22Rv1 (cell line): ENCODE measurements around the gene PALD1.

Source experiments
- H3K27ac ChIP-seq: fragments of 450-650 bp; 2 replicates; pipeline ENCODE4 v1.5.1; 2017
- ZFX ChIP-seq: fragments of 450-650 bp; IDR thresholded peaks from 2 replicates; pipeline ENCODE4 v1.6.1; 2017; ENCODE audit warnings: antibody characterized with exemption, borderline replicate concordance
- TF ChIP-seq, protein P1 (sequence below): fragments of 450-650 bp; IDR thresholded peaks from 2 replicates; pipeline ENCODE4 v1.5.1; 2017; ENCODE audit warnings: mild to moderate bottlenecking

PALD1 gene

DNA sequence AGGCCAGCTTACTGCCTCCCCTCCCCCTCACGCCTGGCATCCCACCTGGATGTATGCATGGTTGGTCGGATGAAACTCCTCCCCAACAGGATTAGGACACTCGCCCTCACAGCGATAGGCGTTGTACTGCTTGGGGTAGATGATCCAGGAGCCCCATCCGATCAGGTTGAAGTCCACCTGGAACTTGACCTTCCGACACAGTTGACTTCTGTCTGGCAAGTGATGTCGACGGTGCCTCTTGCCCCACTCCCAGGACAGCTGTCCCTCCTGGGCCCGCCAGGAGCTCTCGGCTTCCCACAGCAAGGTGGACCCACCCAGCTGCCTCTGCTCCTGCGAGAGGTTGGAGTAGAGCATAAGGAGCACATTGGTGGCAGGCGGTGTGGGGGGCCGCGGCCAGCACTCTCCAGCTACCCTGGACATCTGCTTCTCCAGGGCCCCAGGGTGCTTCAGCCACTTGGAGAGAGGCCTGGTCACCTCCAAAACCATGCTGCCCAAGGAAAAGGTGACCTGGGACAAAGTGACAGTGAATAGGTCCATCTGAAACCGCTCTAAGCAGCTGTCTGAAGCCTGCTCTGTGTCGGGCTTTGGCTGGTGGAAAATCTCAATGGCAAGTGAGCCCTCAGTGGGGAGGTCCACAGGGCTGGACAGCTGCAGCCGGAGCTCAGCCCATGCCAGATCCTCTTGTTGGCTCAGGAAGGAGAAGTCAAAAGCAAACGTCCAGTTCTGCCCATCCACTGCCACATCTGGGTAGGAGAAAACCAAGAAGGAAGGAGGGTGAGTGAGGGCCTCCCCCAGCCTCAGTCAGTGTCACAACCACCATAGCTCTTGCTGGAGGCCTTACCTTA lies 43.1 kb upstream of the PALD1 start:
- TF ChIP-seq, protein P1, sequence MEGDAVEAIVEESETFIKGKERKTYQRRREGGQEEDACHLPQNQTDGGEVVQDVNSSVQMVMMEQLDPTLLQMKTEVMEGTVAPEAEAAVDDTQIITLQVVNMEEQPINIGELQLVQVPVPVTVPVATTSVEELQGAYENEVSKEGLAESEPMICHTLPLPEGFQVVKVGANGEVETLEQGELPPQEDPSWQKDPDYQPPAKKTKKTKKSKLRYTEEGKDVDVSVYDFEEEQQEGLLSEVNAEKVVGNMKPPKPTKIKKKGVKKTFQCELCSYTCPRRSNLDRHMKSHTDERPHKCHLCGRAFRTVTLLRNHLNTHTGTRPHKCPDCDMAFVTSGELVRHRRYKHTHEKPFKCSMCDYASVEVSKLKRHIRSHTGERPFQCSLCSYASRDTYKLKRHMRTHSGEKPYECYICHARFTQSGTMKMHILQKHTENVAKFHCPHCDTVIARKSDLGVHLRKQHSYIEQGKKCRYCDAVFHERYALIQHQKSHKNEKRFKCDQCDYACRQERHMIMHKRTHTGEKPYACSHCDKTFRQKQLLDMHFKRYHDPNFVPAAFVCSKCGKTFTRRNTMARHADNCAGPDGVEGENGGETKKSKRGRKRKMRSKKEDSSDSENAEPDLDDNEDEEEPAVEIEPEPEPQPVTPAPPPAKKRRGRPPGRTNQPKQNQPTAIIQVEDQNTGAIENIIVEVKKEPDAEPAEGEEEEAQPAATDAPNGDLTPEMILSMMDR = no peak
- no peak for TF ChIP-seq ZFX
- no peak overlapping the region for H3K27ac ChIP-seq

DNA sequence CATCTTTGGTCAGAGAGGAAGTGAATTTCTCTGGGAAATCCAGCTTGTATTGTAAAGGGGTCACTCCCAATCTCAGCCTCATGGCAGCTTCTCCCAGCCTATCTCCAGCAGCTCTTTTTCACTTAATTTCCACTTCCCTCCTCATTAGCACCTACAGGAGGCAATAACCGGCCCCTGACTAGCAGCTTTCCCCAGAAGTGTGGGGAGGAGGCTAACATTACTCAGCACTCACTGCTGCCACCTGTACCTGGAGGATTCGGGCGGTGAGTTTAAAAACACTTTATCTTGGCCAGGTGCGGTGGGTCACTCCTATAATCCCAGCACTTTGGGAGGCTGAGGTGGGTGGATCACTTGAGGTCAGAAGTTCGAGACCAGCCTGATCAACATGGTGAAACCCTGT lies 40.8 kb upstream of the PALD1 start:
- TF ChIP-seq ZFX = no peak
- TF ChIP-seq, protein P1 = no peak
- no peak overlapping the region for H3K27ac ChIP-seq

DNA sequence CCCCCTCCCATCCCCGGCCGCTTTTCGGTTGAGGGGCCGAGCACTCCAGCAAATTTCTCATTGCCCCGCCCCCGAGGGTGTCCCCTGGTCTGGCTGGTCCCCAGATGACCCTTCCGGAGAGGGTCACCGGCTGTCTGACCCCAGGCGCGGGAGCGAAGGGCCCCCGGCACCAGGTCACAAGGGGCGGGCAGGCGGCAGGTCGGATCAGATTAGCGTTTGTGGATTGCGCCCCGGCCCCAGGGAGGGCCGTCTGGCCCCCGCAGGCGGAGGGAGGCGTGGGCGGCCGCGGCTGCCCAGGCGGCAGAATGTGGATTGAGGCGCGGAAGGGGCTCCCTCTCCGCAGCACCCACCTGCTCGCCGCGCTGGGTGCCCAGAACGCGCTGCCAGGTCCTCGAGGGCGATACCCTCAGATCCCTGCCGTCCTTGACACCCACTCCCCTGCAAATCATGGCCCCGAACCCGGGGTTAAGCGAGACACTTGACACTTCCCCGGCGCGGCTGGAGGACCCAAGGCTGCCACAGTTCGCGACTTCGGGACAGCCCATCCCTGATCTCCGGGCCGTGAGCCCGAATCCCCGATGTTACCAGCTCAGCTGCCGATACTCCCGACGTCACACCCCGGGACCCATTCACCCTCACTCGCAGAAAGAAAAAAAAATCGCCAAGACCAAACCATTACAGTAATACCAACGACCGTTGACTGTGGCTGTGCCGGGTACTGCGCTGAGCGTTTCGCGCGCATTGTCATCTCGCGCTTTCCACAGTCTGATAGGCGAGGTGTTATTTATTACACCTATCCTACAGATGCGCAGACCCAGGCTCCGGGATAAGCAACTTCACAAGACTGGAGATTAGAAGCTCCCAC lies 38.0 kb upstream of the PALD1 start:
- H3K27ac ChIP-seq = no peak overlapping the region

DNA sequence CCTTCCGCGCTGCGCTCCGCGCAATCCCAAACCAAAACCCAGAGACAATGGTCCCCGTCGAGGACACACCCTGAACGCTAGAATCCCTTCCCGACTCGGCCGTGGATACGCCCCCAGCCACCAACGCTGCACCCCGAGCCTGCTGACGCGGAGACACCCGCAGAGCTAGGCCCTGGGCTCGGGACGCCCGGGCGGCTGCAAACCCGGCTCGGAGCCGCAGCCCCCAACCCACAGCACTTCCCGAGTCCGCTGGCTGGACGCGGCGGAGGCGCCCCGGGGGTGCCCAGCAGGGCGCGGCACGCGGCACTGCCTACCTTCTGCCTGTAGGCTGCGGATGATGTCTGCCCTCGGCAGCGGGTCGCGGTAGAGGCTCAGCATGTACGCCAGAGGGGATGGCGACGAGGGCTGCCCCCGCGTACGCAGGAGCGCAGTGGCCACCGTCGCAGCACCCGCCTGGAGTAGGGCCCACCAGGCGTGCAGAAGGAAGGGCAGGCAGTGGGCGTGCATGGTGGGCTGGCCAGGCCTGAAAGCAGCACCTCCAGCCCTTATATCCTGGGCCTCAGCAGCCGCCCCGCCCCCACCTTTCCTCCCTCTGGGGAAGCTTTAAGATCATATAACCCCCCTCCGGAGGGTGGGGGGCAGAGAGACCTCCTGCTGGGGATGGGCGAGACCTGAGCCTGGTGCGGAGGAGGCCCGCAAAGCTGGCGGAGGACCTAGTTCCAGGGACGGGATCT lies 37.2 kb upstream of the PALD1 start, which contains the start of gene NODAL:
Gene NODAL, minus strand, starts transcription at position 521 of the 734 bp plus-strand sequence. Its CDS starts 14 bp downstream, at position 507.
- no peak within 1 kb of the TSS for H3K27ac ChIP-seq
- TF ChIP-seq, protein P1 = no peak
- no peak for TF ChIP-seq ZFX

More for the DNA sequence above, 38.0 kb upstream of the PALD1 start:
- TF ChIP-seq ZFX = no peak
- TF ChIP-seq, protein P1 = no peak

DNA sequence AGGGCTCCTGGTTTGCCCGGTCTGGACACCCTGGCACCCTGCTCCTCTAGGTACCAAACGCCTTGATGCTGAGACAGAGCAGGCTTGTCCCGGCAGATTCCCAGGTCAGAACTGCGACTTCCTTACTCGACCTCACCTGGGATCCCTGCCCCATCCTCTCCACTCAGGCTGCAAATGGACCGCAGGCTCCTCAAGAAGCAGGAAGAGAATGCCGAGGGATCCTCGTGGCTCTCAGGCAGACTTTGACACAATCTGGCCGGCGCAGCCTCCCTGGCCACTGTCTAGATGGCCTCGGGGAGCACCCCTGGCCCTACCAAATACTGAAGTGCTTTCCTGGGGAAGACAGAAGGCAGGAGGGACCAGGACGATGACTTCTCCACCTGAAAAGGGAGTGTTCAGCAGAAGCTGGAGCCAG lies 36.7 kb upstream of the PALD1 start:
- no peak overlapping the region for H3K27ac ChIP-seq

DNA sequence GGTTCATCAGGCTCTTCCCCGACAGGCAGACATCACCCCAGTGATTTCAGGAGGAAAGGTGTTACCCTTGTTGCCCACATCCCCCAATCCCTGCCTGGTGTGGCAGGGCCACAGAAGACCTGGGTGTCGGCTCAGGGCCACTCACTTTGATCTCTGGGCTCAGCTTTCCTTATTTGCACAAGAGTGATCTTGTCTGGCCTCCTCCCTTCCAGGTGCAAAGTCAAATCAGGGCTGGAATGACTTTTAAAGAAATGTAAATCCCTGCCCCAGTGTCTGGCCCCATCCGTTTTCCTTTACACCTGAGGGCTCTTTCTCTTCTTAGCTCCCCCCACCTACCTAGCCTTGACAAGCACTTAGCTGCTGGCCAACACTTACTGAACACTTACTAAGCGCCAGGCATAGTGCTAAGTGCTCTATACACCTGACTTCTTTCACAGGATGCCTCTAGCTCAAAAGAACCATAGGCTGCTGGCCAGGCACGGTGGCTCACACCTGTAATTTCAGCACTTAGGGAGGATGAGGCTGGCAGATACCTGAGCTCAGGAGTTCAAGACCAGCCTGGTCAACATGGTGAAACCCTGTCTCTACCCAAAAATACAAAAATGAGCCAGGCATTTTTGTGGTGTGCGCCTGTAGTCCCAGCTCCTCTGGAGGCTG lies 36.1 kb upstream of the PALD1 start:
- no peak overlapping the region for H3K27ac ChIP-seq
- TF ChIP-seq, protein P1 = no peak
- TF ChIP-seq ZFX = no peak

More for the DNA sequence above, 36.7 kb upstream of the PALD1 start:
- no peak for TF ChIP-seq ZFX
- TF ChIP-seq, protein P1 = no peak
